ENCODE results near the gene PTGIS. TPM values are rescaled to one million over a fixed set of nuclear protein-coding genes. Genes with fewer than 3 reads are reported as not detected.

The PTGIS gene
- polyA plus RNA-seq, 2 of the 4 experiments (the other 2 are of a cell fraction): 0.03 to 0.04 TPM

DNA sequence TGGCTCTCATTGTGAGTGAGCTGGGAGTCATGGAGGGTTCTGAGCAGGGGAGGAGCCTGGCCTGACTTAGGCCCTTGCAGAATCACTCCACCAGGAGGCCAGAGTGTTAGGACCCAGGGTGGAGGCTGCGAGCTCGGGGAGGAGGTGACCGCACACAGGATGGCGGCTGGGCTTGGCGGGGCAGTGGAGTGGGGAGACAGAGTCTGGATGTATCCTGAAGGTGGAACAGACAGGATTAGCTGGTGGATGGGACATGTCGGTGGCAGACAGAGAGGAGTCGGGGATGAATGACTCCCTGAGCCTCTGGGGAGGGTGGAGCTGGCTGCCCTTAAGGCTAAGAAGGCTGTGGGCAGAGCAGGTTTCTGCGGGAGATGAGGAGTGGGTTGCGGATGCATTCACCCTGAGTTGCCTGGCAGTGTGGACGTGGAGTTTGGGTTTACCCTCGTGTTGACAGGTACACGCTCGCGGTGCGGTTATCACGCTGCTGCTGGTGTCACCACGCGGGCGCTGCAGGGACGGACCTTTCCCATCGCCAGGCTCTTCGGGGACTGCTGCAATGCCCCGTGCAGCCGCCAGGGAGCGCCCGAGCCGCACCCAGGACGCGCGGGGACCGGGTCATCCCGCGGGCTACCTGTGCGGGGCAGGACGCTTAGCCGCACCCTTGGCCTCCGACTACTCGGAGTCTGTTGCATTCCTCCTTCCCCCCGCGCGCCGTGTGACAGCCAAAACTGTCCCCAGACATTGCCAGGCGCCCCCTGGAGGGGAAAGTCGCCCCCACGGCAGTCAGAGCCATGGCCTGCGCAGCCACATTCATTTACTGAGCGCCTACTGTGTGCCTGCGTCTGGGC, 43.0 kb upstream of the PTGIS start (continued):
- TF ChIP-seq, protein P1, sequence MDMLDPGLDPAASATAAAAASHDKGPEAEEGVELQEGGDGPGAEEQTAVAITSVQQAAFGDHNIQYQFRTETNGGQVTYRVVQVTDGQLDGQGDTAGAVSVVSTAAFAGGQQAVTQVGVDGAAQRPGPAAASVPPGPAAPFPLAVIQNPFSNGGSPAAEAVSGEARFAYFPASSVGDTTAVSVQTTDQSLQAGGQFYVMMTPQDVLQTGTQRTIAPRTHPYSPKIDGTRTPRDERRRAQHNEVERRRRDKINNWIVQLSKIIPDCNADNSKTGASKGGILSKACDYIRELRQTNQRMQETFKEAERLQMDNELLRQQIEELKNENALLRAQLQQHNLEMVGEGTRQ (IDR thresholded peaks at IDR 0.05): no peak
- TF ChIP-seq KDM5A (IDR thresholded peaks at IDR 0.05): peak; percentile 37; the same call in 1 of the 2 replicates
- TF ChIP-seq, protein P2, sequence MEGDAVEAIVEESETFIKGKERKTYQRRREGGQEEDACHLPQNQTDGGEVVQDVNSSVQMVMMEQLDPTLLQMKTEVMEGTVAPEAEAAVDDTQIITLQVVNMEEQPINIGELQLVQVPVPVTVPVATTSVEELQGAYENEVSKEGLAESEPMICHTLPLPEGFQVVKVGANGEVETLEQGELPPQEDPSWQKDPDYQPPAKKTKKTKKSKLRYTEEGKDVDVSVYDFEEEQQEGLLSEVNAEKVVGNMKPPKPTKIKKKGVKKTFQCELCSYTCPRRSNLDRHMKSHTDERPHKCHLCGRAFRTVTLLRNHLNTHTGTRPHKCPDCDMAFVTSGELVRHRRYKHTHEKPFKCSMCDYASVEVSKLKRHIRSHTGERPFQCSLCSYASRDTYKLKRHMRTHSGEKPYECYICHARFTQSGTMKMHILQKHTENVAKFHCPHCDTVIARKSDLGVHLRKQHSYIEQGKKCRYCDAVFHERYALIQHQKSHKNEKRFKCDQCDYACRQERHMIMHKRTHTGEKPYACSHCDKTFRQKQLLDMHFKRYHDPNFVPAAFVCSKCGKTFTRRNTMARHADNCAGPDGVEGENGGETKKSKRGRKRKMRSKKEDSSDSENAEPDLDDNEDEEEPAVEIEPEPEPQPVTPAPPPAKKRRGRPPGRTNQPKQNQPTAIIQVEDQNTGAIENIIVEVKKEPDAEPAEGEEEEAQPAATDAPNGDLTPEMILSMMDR (IDR thresholded peaks at IDR 0.05): peak; percentile 97

DNA sequence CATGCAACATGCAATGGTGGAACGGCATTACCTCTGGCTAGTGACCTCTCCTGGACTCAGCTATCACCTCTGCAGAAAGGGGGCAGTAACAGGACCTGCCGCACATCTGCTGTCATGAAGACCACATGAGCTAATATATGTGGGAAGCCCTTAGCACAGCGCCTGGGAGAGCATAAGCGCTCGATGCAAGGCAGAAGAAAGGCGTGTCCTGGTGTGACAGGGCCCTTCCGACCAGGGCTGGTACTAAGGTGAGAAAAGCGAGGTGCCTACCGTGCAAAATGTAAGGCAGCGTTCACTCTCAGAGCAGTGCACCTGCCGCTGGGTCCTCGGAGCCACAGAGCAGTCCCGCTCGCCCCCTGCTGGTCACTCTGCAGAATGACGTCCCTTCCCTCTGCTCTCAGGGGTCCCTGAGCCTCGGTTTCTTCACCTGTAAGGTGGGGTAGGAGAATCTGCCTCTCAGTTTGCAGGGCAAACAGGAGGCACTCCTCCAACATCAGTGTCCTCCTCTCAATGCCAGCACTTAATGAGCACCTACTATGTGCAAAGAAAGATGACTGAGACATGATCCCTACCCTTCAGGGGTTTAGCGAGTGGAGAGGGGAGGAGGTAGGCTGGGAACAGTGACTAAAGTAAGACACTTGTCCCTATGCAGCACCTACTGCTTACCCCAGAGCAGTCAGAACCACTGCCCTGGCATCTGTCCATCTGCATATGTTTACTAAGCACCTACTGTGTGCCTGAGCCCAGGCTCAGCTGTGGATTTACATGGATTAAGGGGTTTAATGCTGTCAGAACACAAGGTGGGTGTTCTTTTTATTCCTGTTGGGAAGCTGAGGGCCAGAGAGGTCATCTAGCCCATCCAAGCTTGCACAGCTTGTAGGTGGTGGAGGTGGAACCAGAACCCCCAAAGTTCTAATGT, 41.1 kb upstream of the PTGIS start:
- H3K9me3 ChIP-seq: no peaks in the 10 kb centered on the region
- DNase-seq (ENCODE audit: low read depth in 1 of 2, low spot score in 1 of 2): peak; percentile 76 to 79
- H3K4me1 ChIP-seq: peaks cover 30% of the 10 kb centered on the region
- ATAC-seq: peak; percentile 58 to 66
- peak overlapping the region; percentile 22; the same call in 1 of the 3 replicates for H3K4me3 ChIP-seq
- peak overlapping the region; percentile 92 for H3K4me2 ChIP-seq
- POLR2A ChIA-PET: interaction anchor here (0.7 kb wide), 1 partner anchor 67 kb away, joined by 3 read pairs; no protein-coding TSS in a partner anchor
- WGBS (ENCODE audit: missing lambda C conversion rate): 8% methylated on average over 17 of the region's 17 CpGs
- FAIRE-seq: no peak
- H3K27ac ChIP-seq: peak overlapping the region; percentile 48 to 50; a peak in 4 of 6 replicates
- CTCF ChIA-PET: interaction anchor here (0.5 to 12.7 kb wide), 101 partner anchors 9 to 363 kb away, joined by 3 to 546 read pairs (median 4); partner anchors contain the start of genes B4GALT5 and SLC9A8
- TF ChIP-seq HOXB13 (CRISPR knock-in tag; IDR thresholded peaks at IDR 0.05; ENCODE audit: low read depth) (no peak), FOSL2 (IDR thresholded peaks at IDR 0.05) (no peak), FOSL2 (CRISPR knock-in tag; IDR thresholded peaks at IDR 0.05) (no peak), MAZ (IDR thresholded peaks at IDR 0.05; ENCODE audit: borderline replicate concordance, low read depth, low read length) (no peak), GATA3 (IDR thresholded peaks at IDR 0.05; ENCODE audit: borderline replicate concordance) (no peak), RARB (CRISPR knock-in tag; IDR thresholded peaks at IDR 0.05) (no peak), TP53 (CRISPR knock-in tag; IDR thresholded peaks at IDR 0.05) (no peak), CBX8 (IDR thresholded peaks at IDR 0.05) (no peak), RNF2 (IDR thresholded peaks at IDR 0.05; ENCODE audit: borderline replicate concordance, low read depth) (no peak), CHD2 (IDR thresholded peaks at IDR 0.05; ENCODE audit: low read length, partially characterized antibody) (no peak), HDAC2 (IDR thresholded peaks at IDR 0.05) (no peak), CHD4 (IDR thresholded peaks at IDR 0.05; ENCODE audit: borderline replicate concordance) (no peak), ZSCAN20 (CRISPR knock-in tag; IDR thresholded peaks at IDR 0.05) (no peak), RFX5 (IDR thresholded peaks at IDR 0.05) (no peak), JUN (IDR thresholded peaks at IDR 0.05) (no peak)
- TF ChIP-seq, protein P3, sequence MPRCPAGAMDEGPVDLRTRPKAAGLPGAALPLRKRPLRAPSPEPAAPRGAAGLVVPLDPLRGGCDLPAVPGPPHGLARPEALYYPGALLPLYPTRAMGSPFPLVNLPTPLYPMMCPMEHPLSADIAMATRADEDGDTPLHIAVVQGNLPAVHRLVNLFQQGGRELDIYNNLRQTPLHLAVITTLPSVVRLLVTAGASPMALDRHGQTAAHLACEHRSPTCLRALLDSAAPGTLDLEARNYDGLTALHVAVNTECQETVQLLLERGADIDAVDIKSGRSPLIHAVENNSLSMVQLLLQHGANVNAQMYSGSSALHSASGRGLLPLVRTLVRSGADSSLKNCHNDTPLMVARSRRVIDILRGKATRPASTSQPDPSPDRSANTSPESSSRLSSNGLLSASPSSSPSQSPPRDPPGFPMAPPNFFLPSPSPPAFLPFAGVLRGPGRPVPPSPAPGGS (IDR thresholded peaks at IDR 0.05): no peak
- TF ChIP-seq, protein P4, sequence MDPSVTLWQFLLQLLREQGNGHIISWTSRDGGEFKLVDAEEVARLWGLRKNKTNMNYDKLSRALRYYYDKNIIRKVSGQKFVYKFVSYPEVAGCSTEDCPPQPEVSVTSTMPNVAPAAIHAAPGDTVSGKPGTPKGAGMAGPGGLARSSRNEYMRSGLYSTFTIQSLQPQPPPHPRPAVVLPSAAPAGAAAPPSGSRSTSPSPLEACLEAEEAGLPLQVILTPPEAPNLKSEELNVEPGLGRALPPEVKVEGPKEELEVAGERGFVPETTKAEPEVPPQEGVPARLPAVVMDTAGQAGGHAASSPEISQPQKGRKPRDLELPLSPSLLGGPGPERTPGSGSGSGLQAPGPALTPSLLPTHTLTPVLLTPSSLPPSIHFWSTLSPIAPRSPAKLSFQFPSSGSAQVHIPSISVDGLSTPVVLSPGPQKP (IDR thresholded peaks at IDR 0.05; ENCODE audit: low read depth, low read length): no peak
- TF ChIP-seq, protein P5, sequence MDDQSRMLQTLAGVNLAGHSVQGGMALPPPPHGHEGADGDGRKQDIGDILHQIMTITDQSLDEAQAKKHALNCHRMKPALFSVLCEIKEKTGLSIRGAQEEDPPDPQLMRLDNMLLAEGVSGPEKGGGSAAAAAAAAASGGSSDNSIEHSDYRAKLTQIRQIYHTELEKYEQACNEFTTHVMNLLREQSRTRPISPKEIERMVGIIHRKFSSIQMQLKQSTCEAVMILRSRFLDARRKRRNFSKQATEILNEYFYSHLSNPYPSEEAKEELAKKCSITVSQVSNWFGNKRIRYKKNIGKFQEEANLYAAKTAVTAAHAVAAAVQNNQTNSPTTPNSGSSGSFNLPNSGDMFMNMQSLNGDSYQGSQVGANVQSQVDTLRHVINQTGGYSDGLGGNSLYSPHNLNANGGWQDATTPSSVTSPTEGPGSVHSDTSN (IDR thresholded peaks at IDR 0.05): no peak
- TF ChIP-seq, protein P2 (IDR thresholded peaks at IDR 0.05): peak; percentile 98
- TF ChIP-seq, protein P6, sequence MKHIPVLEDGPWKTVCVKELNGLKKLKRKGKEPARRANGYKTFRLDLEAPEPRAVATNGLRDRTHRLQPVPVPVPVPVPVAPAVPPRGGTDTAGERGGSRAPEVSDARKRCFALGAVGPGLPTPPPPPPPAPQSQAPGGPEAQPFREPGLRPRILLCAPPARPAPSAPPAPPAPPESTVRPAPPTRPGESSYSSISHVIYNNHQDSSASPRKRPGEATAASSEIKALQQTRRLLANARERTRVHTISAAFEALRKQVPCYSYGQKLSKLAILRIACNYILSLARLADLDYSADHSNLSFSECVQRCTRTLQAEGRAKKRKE (CRISPR knock-in tag; IDR thresholded peaks at IDR 0.05; ENCODE audit: low read depth): no peak
- TF ChIP-seq, protein P7, sequence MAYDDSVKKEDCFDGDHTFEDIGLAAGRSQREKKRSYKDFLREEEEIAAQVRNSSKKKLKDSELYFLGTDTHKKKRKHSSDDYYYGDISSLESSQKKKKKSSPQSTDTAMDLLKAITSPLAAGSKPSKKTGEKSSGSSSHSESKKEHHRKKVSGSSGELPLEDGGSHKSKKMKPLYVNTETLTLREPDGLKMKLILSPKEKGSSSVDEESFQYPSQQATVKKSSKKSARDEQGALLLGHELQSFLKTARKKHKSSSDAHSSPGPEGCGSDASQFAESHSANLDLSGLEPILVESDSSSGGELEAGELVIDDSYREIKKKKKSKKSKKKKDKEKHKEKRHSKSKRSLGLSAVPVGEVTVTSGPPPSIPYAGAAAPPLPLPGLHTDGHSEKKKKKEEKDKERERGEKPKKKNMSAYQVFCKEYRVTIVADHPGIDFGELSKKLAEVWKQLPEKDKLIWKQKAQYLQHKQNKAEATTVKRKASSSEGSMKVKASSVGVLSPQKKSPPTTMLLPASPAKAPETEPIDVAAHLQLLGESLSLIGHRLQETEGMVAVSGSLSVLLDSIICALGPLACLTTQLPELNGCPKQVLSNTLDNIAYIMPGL (CRISPR knock-in tag; IDR thresholded peaks at IDR 0.05; ENCODE audit: borderline replicate concordance): no peak
